GM23338 (cell line): ENCODE data around the gene HSPA1A.

ENCODE experiments used
- CREB1 ChIP-seq: fragments of 250-450 bp; sonication (Bioruptor Pico); IDR thresholded peaks from 2 replicates; pipeline ENCODE4 v1.5.0; 2020; ENCODE audit warnings: low read depth, mild to moderate bottlenecking, moderate library complexity
- CTCF ChIP-seq, 2 experiments: fragments of 200-600 bp in 1 of 2; sonication (generic) in 1 of 2; conservative IDR thresholded peaks; 2 replicates each; pipeline versions ENCODE4 v1.5.1 to v1.6.1; 2016 to 2017; ENCODE audit warnings: antibody characterized with exemption in 2 of 2, low read depth in 2 of 2, mild to moderate bottlenecking in 2 of 2, moderate library complexity in 1 of 2
- EZH2 ChIP-seq: fragments of 200-600 bp; sonication (generic); IDR thresholded peaks from one replicate; pipeline ENCODE4 v1.8.0; 2017; ENCODE audit warnings: antibody characterized with exemption, mild to moderate bottlenecking, low read depth; ENCODE audit not compliant: unreplicated experiment
- JUNB ChIP-seq: IDR thresholded peaks from one replicate; pipeline ENCODE4 v1.6.1; 2016; ENCODE audit warnings: antibody characterized with exemption; ENCODE audit not compliant: unreplicated experiment
- POLR2AphosphoS5 ChIP-seq: IDR thresholded peaks from 2 replicates; pipeline ENCODE4 v1.6.1; 2016; ENCODE audit warnings: antibody characterized with exemption, low read depth
- ZNF114 ChIP-seq: fragments of 250-450 bp; sonication (Bioruptor Pico); IDR thresholded peaks from 2 replicates; pipeline ENCODE4 v1.5.0; 2020; ENCODE audit warnings: mild to moderate bottlenecking, moderate library complexity
- TF ChIP-seq, protein P1 (sequence below): IDR thresholded peaks from one replicate; pipeline ENCODE4 v1.6.1; 2018; ENCODE audit warnings: antibody characterized with exemption; ENCODE audit not compliant: unreplicated experiment

DNA sequence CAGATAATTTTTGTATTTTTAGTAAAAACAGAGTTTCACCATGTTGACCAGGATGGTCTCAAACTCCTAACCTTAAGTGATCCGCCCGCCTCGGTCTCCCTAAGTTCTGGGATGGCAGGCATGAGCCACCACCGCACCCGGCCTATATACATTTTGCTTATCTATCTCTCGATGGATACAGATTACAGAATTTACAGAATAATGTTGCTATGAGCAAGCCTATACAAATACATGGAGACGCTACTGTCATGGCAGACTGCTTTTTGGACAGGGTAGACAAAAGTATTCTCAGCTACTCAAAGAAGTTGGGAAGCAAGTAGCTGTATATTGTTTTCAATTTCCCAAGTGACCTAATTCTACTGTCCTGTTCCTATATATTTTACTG, 1.9 kb upstream of the HSPA1A start:
- TF ChIP-seq JUNB (no peak), CTCF (conservative IDR thresholded peaks at IDR 0.05; ENCODE audit: low read depth in 2 of 2) (no peak), EZH2 (no peak), POLR2AphosphoS5 (no peak), CREB1 (CRISPR knock-in tag) (no peak), ZNF114 (CRISPR knock-in tag) (no peak)
- TF ChIP-seq, protein P1, sequence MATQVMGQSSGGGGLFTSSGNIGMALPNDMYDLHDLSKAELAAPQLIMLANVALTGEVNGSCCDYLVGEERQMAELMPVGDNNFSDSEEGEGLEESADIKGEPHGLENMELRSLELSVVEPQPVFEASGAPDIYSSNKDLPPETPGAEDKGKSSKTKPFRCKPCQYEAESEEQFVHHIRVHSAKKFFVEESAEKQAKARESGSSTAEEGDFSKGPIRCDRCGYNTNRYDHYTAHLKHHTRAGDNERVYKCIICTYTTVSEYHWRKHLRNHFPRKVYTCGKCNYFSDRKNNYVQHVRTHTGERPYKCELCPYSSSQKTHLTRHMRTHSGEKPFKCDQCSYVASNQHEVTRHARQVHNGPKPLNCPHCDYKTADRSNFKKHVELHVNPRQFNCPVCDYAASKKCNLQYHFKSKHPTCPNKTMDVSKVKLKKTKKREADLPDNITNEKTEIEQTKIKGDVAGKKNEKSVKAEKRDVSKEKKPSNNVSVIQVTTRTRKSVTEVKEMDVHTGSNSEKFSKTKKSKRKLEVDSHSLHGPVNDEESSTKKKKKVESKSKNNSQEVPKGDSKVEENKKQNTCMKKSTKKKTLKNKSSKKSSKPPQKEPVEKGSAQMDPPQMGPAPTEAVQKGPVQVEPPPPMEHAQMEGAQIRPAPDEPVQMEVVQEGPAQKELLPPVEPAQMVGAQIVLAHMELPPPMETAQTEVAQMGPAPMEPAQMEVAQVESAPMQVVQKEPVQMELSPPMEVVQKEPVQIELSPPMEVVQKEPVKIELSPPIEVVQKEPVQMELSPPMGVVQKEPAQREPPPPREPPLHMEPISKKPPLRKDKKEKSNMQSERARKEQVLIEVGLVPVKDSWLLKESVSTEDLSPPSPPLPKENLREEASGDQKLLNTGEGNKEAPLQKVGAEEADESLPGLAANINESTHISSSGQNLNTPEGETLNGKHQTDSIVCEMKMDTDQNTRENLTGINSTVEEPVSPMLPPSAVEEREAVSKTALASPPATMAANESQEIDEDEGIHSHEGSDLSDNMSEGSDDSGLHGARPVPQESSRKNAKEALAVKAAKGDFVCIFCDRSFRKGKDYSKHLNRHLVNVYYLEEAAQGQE, result no peak
